Caco-2 (cell line): ENCODE results near the gene LAD1. TPM values are rescaled to one million over a fixed set of nuclear protein-coding genes. Genes with fewer than 3 reads are reported as not detected.

Source experiments
- BruUV-seq: library from RNA; stranded (reverse); fragments of 400-500 nt; replicated peaks from 2 replicates; lab custom pipeline; 2021; lab: Mats Ljungman, UMichigan
- CTCF ChIA-PET: fragments of 300-600 bp; sonication (Branson Sonifier 250); formaldehyde crosslinking; loops from one replicate; lab custom pipeline; 2022; ENCODE audit warnings: antibody characterized with exemption; lab: Charles Lee
- POLR2A ChIA-PET: fragments of 300-600 bp; sonication (Branson Sonifier 250); formaldehyde crosslinking; loops from one replicate; lab custom pipeline; 2022; ENCODE audit warnings: antibody characterized with exemption; lab: Charles Lee
- DNase-seq, 2 experiments: peaks; one replicate each; pipeline versions ENCODE4 v3.0.0 to v3.0.0-alpha.2; 2020 to 2022
- H3K27me3 ChIP-seq: replicated peaks from 2 replicates; pipeline ENCODE4 v1.6.0; 2011; ENCODE audit warnings: low read length; ENCODE audit not compliant: control insufficient read depth, insufficient read depth
- H3K36me3 ChIP-seq: 2 replicates; pipeline ENCODE4 v1.5.1; 2011; ENCODE audit warnings: low read length; ENCODE audit not compliant: control insufficient read depth, insufficient read depth
- H3K4me1 ChIP-seq: fragments of 250-450 bp; sonication (Bioruptor Pico); 2 replicates; pipeline ENCODE4 v1.5.1; 2020; ENCODE audit warnings: mild to moderate bottlenecking
- H3K4me3 ChIP-seq: 2 replicates; pipeline ENCODE4 v1.5.1; 2011; ENCODE audit warnings: low read depth, mild to moderate bottlenecking, control low read depth, low read length
- H3K9me3 ChIP-seq: fragments of 250-450 bp; sonication (Bioruptor Pico); 2 replicates; pipeline ENCODE4 v1.5.1; 2020; ENCODE audit warnings: mild to moderate bottlenecking, moderate library complexity
- H3K27ac Mint-ChIP-seq: one replicate; pipeline ENCODE4 v1.8.0; 2022; ENCODE audit warnings: mixed read lengths; ENCODE audit not compliant: unreplicated experiment
- H3K27me3 Mint-ChIP-seq: one replicate; pipeline ENCODE4 v1.8.0; 2022; ENCODE audit warnings: mixed read lengths; ENCODE audit not compliant: insufficient read depth, unreplicated experiment
- H3K36me3 Mint-ChIP-seq: one replicate; pipeline ENCODE4 v1.8.0; 2022; ENCODE audit warnings: mild to moderate bottlenecking, mixed read lengths; ENCODE audit not compliant: insufficient read depth, unreplicated experiment
- H3K4me1 Mint-ChIP-seq: one replicate; pipeline ENCODE4 v1.8.0; 2022; ENCODE audit warnings: low read depth, mixed read lengths; ENCODE audit not compliant: unreplicated experiment
- H3K4me3 Mint-ChIP-seq: one replicate; pipeline ENCODE4 v1.8.0; 2022; ENCODE audit warnings: mild to moderate bottlenecking, moderate library complexity, mixed read lengths; ENCODE audit not compliant: unreplicated experiment
- H3K9me3 Mint-ChIP-seq: one replicate; pipeline ENCODE4 v1.8.0; 2022; ENCODE audit warnings: mixed read lengths; ENCODE audit not compliant: unreplicated experiment
- CTCF ChIP-seq, 2 experiments: fragments of 200-600 bp in 1 of 2; IDR thresholded peaks; 1 replicate in 1 of 2; 2 replicates in 1 of 2; pipeline versions ENCODE4 v1.5.1 to v1.8.0; 2011 to 2022; ENCODE audit warnings: antibody characterized with exemption in 1 of 2, control low read depth in 1 of 2, inconsistent platforms in 1 of 2, low read depth in 1 of 2, low read length in 1 of 2, mild to moderate bottlenecking in 1 of 2, moderate library complexity in 1 of 2; ENCODE audit not compliant: insufficient read depth in 1 of 2, severe bottlenecking in 1 of 2, unreplicated experiment in 1 of 2
- intact Hi-C: fragments of 100-400 bp; cut with micrococcal nuclease; formaldehyde crosslinking; loops from one replicate; pipeline ENCODE4 v1.10.0; 2022; ENCODE audit not compliant: unreplicated experiment
- total RNA-seq: library from RNA; stranded (reverse); gene quantifications from 2 replicates; pipeline ENCODE4 v1.2.3, GENCODE V29; 2022

The LAD1 gene
- total RNA-seq, 1 experiment from 2014 or later: 80.5 TPM

- DNase-seq: no peak
- Mint-ChIP-seq H3K9me3 (no peaks in the 10 kb centered on the region), H3K36me3 (no peaks in the 10 kb centered on the region), H3K4me1 (no peaks in the 10 kb centered on the region), H3K27ac (no peak overlapping the region), H3K27me3 (no peaks in the 10 kb centered on the region), H3K4me3 (no peak overlapping the region)
- peaks cover 7% of the 10 kb centered on the region for H3K4me1 ChIP-seq
- H3K4me3 ChIP-seq: no peak overlapping the region
- H3K27me3 ChIP-seq: no peaks in the 10 kb centered on the region
- no peak for TF ChIP-seq CTCF (IDR thresholded peaks at IDR 0.05; ENCODE audit: insufficient read depth in 1 of 2, low read depth in 1 of 2, low read length in 1 of 2, severe bottlenecking in 1 of 2, unreplicated experiment in 1 of 2)
- intact Hi-C loops: no loop called here
- no TSS peak for BruUV-seq
- POLR2A ChIA-PET: no interaction called here
- H3K9me3 ChIP-seq: no peaks in the 10 kb centered on the region
- H3K36me3 ChIP-seq: no peaks in the 10 kb centered on the region
- CTCF ChIA-PET: no interaction called here
Observed at GRCh38 chr1:201423655-201424054, 24.5 kb upstream of the LAD1 start.

- no TSS peak for BruUV-seq
- Histone ChIP-seq H3K36me3 (no peaks in the 10 kb centered on the region), H3K27me3 (no peaks in the 10 kb centered on the region), H3K4me3 (no peak overlapping the region), H3K4me1 (peaks cover 7% of the 10 kb centered on the region), H3K9me3 (no peaks in the 10 kb centered on the region)
- Mint-ChIP-seq H3K4me3 (no peak overlapping the region), H3K27ac (no peak overlapping the region), H3K9me3 (no peaks in the 10 kb centered on the region), H3K27me3 (no peaks in the 10 kb centered on the region), H3K36me3 (no peaks in the 10 kb centered on the region), H3K4me1 (no peaks in the 10 kb centered on the region)
- no peak for DNase-seq
- CTCF ChIA-PET: no interaction called here
- POLR2A ChIA-PET: no interaction called here
- intact Hi-C loops: no loop called here
- TF ChIP-seq CTCF (IDR thresholded peaks at IDR 0.05; ENCODE audit: insufficient read depth in 1 of 2, low read depth in 1 of 2, low read length in 1 of 2, severe bottlenecking in 1 of 2, unreplicated experiment in 1 of 2): no peak
Observed at GRCh38 chr1:201422436-201423030, 23.4 kb upstream of the LAD1 start.

GRCh38 chr1:201422026-201422425 lies 22.9 kb upstream of the LAD1 start:
- H3K9me3 ChIP-seq: no peaks in the 10 kb centered on the region
- no peaks in the 10 kb centered on the region for H3K27me3 ChIP-seq
- H3K4me3 ChIP-seq: no peak overlapping the region
- Mint-ChIP-seq H3K36me3 (no peaks in the 10 kb centered on the region), H3K4me1 (no peaks in the 10 kb centered on the region), H3K27me3 (no peaks in the 10 kb centered on the region), H3K27ac (no peak overlapping the region), H3K9me3 (no peaks in the 10 kb centered on the region), H3K4me3 (no peak overlapping the region)
- no peak for DNase-seq
- CTCF ChIA-PET: no interaction called here
- intact Hi-C loops: no loop called here
- no TSS peak for BruUV-seq
- H3K4me1 ChIP-seq: peaks cover 7% of the 10 kb centered on the region
- POLR2A ChIA-PET: no interaction called here
- TF ChIP-seq CTCF (IDR thresholded peaks at IDR 0.05; ENCODE audit: insufficient read depth in 1 of 2, low read depth in 1 of 2, low read length in 1 of 2, severe bottlenecking in 1 of 2, unreplicated experiment in 1 of 2): no peak
- H3K36me3 ChIP-seq: no peaks in the 10 kb centered on the region
